Right lobe of liver (tissue), 4 donors: ENCODE data around the gene ACOT7.

ENCODE experiments used
- CTCF ChIP-seq, 4 donors: fragments of 200-600 bp in 3 of 4; fragments of 450-650 bp in 1 of 4; IDR thresholded peaks; one replicate each; pipeline versions ENCODE4 v1.5.1 to v1.8.0; 2016 to 2022; ENCODE audit warnings: antibody characterized with exemption in 4 of 4, mild to moderate bottlenecking in 2 of 4
- POLR2A ChIP-seq: fragments of 450-650 bp; IDR thresholded peaks from one replicate; pipeline ENCODE4 v1.6.1; 2017; ENCODE audit warnings: antibody characterized with exemption, mild to moderate bottlenecking
- donor health status: DM: no; HTN: no; CAD: no.
- donor health status: DM: no; HTN: no; CAD: no.
- donor health status: DM: no; HTN: yes; CAD: no.

- TF ChIP-seq CTCF (IDR thresholded peaks at IDR 0.05) (no peak), POLR2A (no peak)
Observed at GRCh38 chr1:6288665-6289064, 104.9 kb downstream of the ACOT7 start.
